Smooth muscle cell (in vitro differentiated cells): ENCODE results near the gene OR2J2. TPM values are rescaled to one million over a fixed set of nuclear protein-coding genes. Genes with fewer than 3 reads are reported as not detected.
"Not testable (repeated sequence)": the region's sequence is repeated elsewhere in the genome, so short reads cannot be mapped to it uniquely, and the experiment has no call there.

Experiments used
- DNase-seq: peaks from one replicate; lab custom pipeline; 2025; ENCODE audit not compliant: unreplicated experiment; lab: John Stamatoyannopoulos, UW
- H2AFZ ChIP-seq: fragments of 200-600 bp; sonication (generic); 2 replicates; pipeline ENCODE4 v1.6.0; 2016; ENCODE audit warnings: antibody characterized with exemption, low read depth, mild to moderate bottlenecking
- H3F3A ChIP-seq: fragments of 200-600 bp; sonication (generic); 2 replicates; pipeline ENCODE4 v1.6.0; 2017; ENCODE audit warnings: antibody characterized with exemption, low read depth
- H3K27ac ChIP-seq: fragments of 200-600 bp; sonication (generic); 2 replicates; pipeline ENCODE4 v1.5.1; 2016; ENCODE audit warnings: low read depth, mild to moderate bottlenecking
- H3K27me3 ChIP-seq: fragments of 200-600 bp; sonication (generic); 2 replicates; pipeline ENCODE4 v1.6.1; 2016; ENCODE audit warnings: low read depth, mild to moderate bottlenecking
- H3K36me3 ChIP-seq: fragments of 200-600 bp; sonication (generic); 2 replicates; pipeline ENCODE4 v1.5.1; 2016; ENCODE audit warnings: low read depth
- H3K4me1 ChIP-seq: fragments of 200-600 bp; sonication (generic); 2 replicates; pipeline ENCODE4 v1.5.1; 2016; ENCODE audit warnings: low read depth
- H3K4me2 ChIP-seq: fragments of 200-600 bp; sonication (generic); 2 replicates; pipeline ENCODE4 v1.6.0; 2016; ENCODE audit warnings: mild to moderate bottlenecking
- H3K4me3 ChIP-seq: fragments of 200-600 bp; sonication (generic); 2 replicates; pipeline ENCODE4 v1.5.1; 2016; ENCODE audit warnings: mild to moderate bottlenecking
- H3K79me2 ChIP-seq: fragments of 200-600 bp; sonication (generic); 2 replicates; pipeline ENCODE4 v1.6.0; 2016; ENCODE audit warnings: low read depth, mild to moderate bottlenecking
- H3K9ac ChIP-seq: fragments of 200-600 bp; sonication (generic); 2 replicates; pipeline ENCODE4 v1.6.0; 2016; ENCODE audit warnings: low read depth
- H3K9me3 ChIP-seq: fragments of 200-600 bp; sonication (generic); replicated peaks from 2 replicates; pipeline ENCODE4 v1.5.1; 2016; ENCODE audit warnings: low read depth
- H4K20me1 ChIP-seq: fragments of 200-600 bp; sonication (generic); 2 replicates; pipeline ENCODE4 v1.6.0; 2016; ENCODE audit warnings: low read depth
- WGBS: methylation state at CpG from one replicate; pipeline ENCODE4 v1.1.7; 2016; ENCODE audit warnings: low lambda C conversion rate; 5-methylcytosine and 5-hydroxymethylcytosine counted together
- polyA plus RNA-seq: library from polyadenylated mRNA; unstranded; fragments of >200 nt; fragmentation: Nextera tagmentation; extraction: Ambion mirVana; gene quantifications from 2 replicates; pipeline ENCODE4 v1.2.1, GENCODE V29; 2016
- total RNA-seq: library from RNA; depleted of rRNA; stranded (reverse); fragments of >200 nt; gene quantifications from 2 replicates; pipeline ENCODE4 v1.2.3, GENCODE V29; 2014
- TF ChIP-seq, protein P1 (sequence below): fragments of 200-600 bp; sonication (generic); IDR thresholded peaks from 2 replicates; pipeline ENCODE4 v1.5.1; 2017; ENCODE audit warnings: borderline replicate concordance, mild to moderate bottlenecking, antibody characterized with exemption; ENCODE audit not compliant: insufficient read depth, poor library complexity, severe bottlenecking

The OR2J2 gene
- total and polyA plus RNA-seq, 2 experiments from 2014 or later: not detected

- TF ChIP-seq, protein P1, sequence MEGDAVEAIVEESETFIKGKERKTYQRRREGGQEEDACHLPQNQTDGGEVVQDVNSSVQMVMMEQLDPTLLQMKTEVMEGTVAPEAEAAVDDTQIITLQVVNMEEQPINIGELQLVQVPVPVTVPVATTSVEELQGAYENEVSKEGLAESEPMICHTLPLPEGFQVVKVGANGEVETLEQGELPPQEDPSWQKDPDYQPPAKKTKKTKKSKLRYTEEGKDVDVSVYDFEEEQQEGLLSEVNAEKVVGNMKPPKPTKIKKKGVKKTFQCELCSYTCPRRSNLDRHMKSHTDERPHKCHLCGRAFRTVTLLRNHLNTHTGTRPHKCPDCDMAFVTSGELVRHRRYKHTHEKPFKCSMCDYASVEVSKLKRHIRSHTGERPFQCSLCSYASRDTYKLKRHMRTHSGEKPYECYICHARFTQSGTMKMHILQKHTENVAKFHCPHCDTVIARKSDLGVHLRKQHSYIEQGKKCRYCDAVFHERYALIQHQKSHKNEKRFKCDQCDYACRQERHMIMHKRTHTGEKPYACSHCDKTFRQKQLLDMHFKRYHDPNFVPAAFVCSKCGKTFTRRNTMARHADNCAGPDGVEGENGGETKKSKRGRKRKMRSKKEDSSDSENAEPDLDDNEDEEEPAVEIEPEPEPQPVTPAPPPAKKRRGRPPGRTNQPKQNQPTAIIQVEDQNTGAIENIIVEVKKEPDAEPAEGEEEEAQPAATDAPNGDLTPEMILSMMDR: no peak
- no peak overlapping the region for H3K9ac ChIP-seq
- no peaks in the 10 kb centered on the region for H3K36me3 ChIP-seq
- DNase-seq: no peak
- no peaks in the 10 kb centered on the region for H3K4me1 ChIP-seq
- no peaks in the 10 kb centered on the region for H3K27me3 ChIP-seq
- no peaks in the 10 kb centered on the region for H3F3A ChIP-seq
- no peaks in the 10 kb centered on the region for H3K9me3 ChIP-seq
- H2AFZ ChIP-seq: no peak overlapping the region
- 95% methylated on average over 1 of the region's 1 CpG for WGBS
- H3K79me2 ChIP-seq: no peaks in the 10 kb centered on the region
- no peaks in the 10 kb centered on the region for H4K20me1 ChIP-seq
- H3K4me3 ChIP-seq: no peak overlapping the region
- H3K27ac ChIP-seq: no peak overlapping the region
- no peak overlapping the region for H3K4me2 ChIP-seq
These were observed 1.0 kb downstream of the OR2J2 start for GRCh38 chr6:29171736-29172135.

DNA sequence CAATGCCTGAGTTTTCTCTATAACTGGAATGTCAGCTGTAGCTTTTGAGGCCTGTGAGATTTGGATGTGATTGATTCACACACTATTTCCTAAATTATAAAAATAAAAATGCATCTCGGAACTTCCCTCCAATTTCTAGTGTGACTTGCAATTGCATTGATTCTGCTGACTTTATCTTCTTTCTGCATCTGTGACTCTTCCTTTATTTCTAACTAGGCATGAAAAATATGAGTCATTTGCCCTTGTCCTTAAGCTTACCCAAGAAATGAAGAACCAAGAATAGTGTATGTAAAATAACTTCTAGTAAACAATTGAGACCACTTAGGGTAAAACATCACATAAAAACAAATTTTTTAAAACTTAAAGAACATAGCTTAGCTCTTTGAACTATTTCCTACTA, 12.9 kb downstream of the OR2J2 start:
- H3K4me2 ChIP-seq: no peak overlapping the region
- H4K20me1 ChIP-seq: no peaks in the 10 kb centered on the region
- H3K36me3 ChIP-seq: no peaks in the 10 kb centered on the region
- H3K9ac ChIP-seq: no peak overlapping the region
- H3K27me3 ChIP-seq: no peaks in the 10 kb centered on the region
- H3K4me1 ChIP-seq: no peaks in the 10 kb centered on the region
- WGBS: 95% methylated on average over 1 of the region's 1 CpG
- no peaks in the 10 kb centered on the region for H3K9me3 ChIP-seq
- H3K79me2 ChIP-seq: no peaks in the 10 kb centered on the region
- H2AFZ ChIP-seq: no peak overlapping the region
- no peak overlapping the region for H3K27ac ChIP-seq
- H3K4me3 ChIP-seq: no peak overlapping the region
- no peak for DNase-seq
- no peaks in the 10 kb centered on the region for H3F3A ChIP-seq
- TF ChIP-seq, protein P1: no peak

DNA sequence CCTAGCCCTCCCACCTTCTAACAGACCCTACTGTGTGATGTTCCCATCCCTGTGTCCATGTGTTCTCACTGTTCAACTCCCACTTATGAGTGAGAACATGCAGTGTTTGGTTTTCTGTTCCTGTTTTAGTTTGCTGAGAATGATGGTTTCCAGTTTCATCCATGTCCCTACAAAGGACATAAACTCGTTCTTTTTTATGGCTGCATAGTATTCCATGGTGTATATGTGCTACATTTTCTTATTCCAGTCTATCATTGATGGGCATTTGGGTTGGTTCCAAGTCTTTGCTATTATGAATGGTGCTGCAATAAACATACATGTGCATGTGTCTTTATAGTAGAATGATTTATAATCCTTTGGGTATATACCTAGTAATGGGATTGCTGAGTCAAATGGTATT, 18.0 kb downstream of the OR2J2 start:
- not testable (repeated sequence) for H3K4me2 ChIP-seq, H3K27ac ChIP-seq, H3K79me2 ChIP-seq, H2AFZ ChIP-seq, H3K9me3 ChIP-seq, DNase-seq, H3F3A ChIP-seq, H3K4me1 ChIP-seq, H4K20me1 ChIP-seq, H3K27me3 ChIP-seq, H3K9ac ChIP-seq, H3K4me3 ChIP-seq, H3K36me3 ChIP-seq
- 69% methylated on average over 1 of the region's 1 CpG for WGBS

GRCh38 chr6:29200767-29201662, 30.3 kb downstream of the OR2J2 start:
- no peak overlapping the region for H3K4me2 ChIP-seq
- no peak overlapping the region for H3K9ac ChIP-seq
- TF ChIP-seq, protein P1: no peak
- H3K36me3 ChIP-seq: no peaks in the 10 kb centered on the region
- no peaks in the 10 kb centered on the region for H4K20me1 ChIP-seq
- 91% methylated on average over 22 of the region's 22 CpGs for WGBS
- H3K4me3 ChIP-seq: no peak overlapping the region
- no peak overlapping the region for H2AFZ ChIP-seq
- no peaks in the 10 kb centered on the region for H3F3A ChIP-seq
- no peak for DNase-seq
- no peak overlapping the region for H3K27ac ChIP-seq
- H3K79me2 ChIP-seq: no peaks in the 10 kb centered on the region
- no peaks in the 10 kb centered on the region for H3K27me3 ChIP-seq
- no peaks in the 10 kb centered on the region for H3K9me3 ChIP-seq
- no peaks in the 10 kb centered on the region for H3K4me1 ChIP-seq
